Measurements from ENCODE around the gene LST1. TPM values are rescaled to one million over a fixed set of nuclear protein-coding genes. Genes with fewer than 3 reads are reported as not detected.

The LST1 gene
- total RNA-seq, 1 donor = not detected

DNA sequence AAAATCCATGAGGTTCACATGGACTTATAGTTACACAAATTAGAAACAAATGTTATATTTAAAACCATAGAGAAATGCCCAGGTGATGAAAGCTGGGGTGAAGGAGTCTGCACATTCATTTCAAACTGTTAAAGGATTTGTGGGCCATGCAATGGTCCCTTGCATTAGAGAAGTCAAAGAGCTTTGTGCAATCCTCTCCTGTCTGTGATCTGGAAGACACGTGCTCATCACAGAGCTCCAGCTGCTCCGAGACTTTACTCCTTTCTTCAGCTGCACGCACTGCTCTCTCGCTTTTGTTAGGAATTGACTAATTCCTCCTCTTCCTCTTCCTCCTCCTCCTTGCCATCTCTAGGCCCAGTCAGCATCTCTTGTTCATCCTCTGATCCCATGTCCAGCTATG, 24.9 kb downstream of the LST1 start:
- no peaks in the 10 kb centered on the region for H3K4me1 ChIP-seq (ENCODE audit: insufficient read depth, low read length)
- no peaks in the 10 kb centered on the region for H3K27me3 ChIP-seq (ENCODE audit: insufficient read depth, low read length)
- peak; percentile 78 for DNase-seq (ENCODE audit: insufficient read length, low spot score, missing footprints)
- no peaks in the 10 kb centered on the region for H3K9me3 ChIP-seq (ENCODE audit: low read depth, low read length)
- no peak overlapping the region for H3K4me2 ChIP-seq (ENCODE audit: insufficient read depth, low read length)
- no peak overlapping the region for H2AFZ ChIP-seq (ENCODE audit: low read length)
- H3K79me2 ChIP-seq (ENCODE audit: insufficient read depth, low read length) = no peaks in the 10 kb centered on the region
- no peak overlapping the region for H3K27ac ChIP-seq (ENCODE audit: low read depth, low read length)
- no peaks in the 10 kb centered on the region for H4K20me1 ChIP-seq (ENCODE audit: insufficient read depth, low read length)
- no peak overlapping the region for H3K4me3 ChIP-seq (ENCODE audit: insufficient read depth, low read length)
- H3K36me3 ChIP-seq (ENCODE audit: insufficient read depth, low read length) = no peaks in the 10 kb centered on the region
- no peak for TF ChIP-seq CTCF (IDR thresholded peaks at IDR 0.05; ENCODE audit: extremely low read depth, low read depth, low read length)

- no peak for TF ChIP-seq CTCF (IDR thresholded peaks at IDR 0.05; ENCODE audit: extremely low read depth, low read depth, low read length)
- H3K4me3 ChIP-seq (ENCODE audit: insufficient read depth, low read length) = no peak overlapping the region
- DNase-seq (ENCODE audit: insufficient read length, low spot score, missing footprints) = no peak
- no peaks in the 10 kb centered on the region for H3K36me3 ChIP-seq (ENCODE audit: insufficient read depth, low read length)
- no peaks in the 10 kb centered on the region for H3K4me1 ChIP-seq (ENCODE audit: insufficient read depth, low read length)
- no peaks in the 10 kb centered on the region for H4K20me1 ChIP-seq (ENCODE audit: insufficient read depth, low read length)
- H3K9me3 ChIP-seq (ENCODE audit: low read depth, low read length) = no peaks in the 10 kb centered on the region
- no peak overlapping the region for H2AFZ ChIP-seq (ENCODE audit: low read length)
- H3K79me2 ChIP-seq (ENCODE audit: insufficient read depth, low read length) = no peaks in the 10 kb centered on the region
- no peak overlapping the region for H3K4me2 ChIP-seq (ENCODE audit: insufficient read depth, low read length)
- no peak overlapping the region for H3K27ac ChIP-seq (ENCODE audit: low read depth, low read length)
- no peaks in the 10 kb centered on the region for H3K27me3 ChIP-seq (ENCODE audit: insufficient read depth, low read length)
These were observed 28.1 kb downstream of the LST1 start for GRCh38 chr6:31614075-31614619.

DNA sequence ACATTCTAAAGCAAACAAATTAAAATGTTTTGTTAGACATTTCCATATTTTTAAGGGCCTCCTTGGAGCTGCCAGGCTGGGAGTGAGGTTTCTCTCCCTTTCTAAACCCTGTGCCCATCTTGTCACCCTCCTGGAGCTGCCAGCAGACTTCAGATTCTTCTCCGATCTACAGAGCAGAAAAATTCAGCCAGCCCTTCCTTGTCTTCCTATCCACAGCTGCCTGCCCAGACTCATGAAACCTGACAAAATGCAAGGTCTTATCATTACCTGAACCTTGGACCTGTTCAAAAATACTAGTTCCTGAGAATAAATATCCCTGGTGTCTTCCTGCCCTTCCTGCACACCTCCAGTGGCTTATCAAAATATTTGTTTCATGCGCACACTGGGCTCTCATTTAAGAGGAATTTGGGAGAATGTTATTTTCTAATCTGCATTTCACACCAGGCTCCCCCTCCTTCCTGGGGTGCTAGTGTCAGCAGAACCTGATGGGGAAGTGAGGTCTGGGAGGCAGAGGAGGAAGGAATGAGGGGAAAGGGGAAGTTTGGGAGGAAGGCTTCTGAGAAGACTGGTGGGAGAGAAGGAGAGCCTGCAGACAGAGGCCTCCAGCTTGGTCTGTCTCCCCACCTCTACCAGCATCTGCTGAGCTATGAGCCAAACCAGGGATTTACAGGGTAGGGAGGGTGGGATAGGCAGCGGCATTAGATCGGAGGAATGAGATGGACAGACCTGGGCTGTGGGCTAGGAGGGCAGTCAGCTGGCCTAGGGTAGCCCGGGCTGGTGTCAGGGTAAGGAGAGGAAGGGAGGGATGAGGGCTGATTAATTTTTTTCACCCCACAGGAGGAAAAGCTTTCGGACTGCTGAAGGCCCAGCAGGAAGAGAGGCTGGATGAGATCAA, 28.9 kb downstream of the LST1 start, which contains the start of gene AIF1:
AIF1 (plus strand) TSS at position 551 of the 895 bp plus-strand sequence; CDS start at position 647, 96 bp downstream.
- no peaks in the 10 kb centered on the region for H4K20me1 ChIP-seq (ENCODE audit: insufficient read depth, low read length)
- peaks cover 3% of the 10 kb centered on the region for H3K4me1 ChIP-seq (ENCODE audit: insufficient read depth, low read length)
- no peaks in the 10 kb centered on the region for H3K9me3 ChIP-seq (ENCODE audit: low read depth, low read length)
- H3K27ac ChIP-seq (ENCODE audit: low read depth, low read length) = no peak within 1 kb of the TSS
- H3K4me3 ChIP-seq (ENCODE audit: insufficient read depth, low read length) = no peak within 1 kb of the TSS
- no peak for TF ChIP-seq CTCF (IDR thresholded peaks at IDR 0.05; ENCODE audit: extremely low read depth, low read depth, low read length)
- no peak within 1 kb of the TSS for H3K4me2 ChIP-seq (ENCODE audit: insufficient read depth, low read length)
- no peaks in the 10 kb centered on the region for H3K27me3 ChIP-seq (ENCODE audit: insufficient read depth, low read length)
- H3K79me2 ChIP-seq (ENCODE audit: insufficient read depth, low read length) = no peaks in the 10 kb centered on the region
- H2AFZ ChIP-seq (ENCODE audit: low read length) = no peak within 1 kb of the TSS
- no peaks in the 10 kb centered on the region for H3K36me3 ChIP-seq (ENCODE audit: insufficient read depth, low read length)
- DNase-seq (ENCODE audit: insufficient read length, low spot score, missing footprints) = peak; percentile 45

- Histone ChIP-seq H3K4me2 (ENCODE audit: insufficient read depth, low read length) (no peak overlapping the region), H3K27me3 (ENCODE audit: insufficient read depth, low read length) (no peaks in the 10 kb centered on the region), H2AFZ (ENCODE audit: low read length) (no peak overlapping the region), H3K27ac (ENCODE audit: low read depth, low read length) (no peak overlapping the region), H4K20me1 (ENCODE audit: insufficient read depth, low read length) (no peaks in the 10 kb centered on the region), H3K36me3 (ENCODE audit: insufficient read depth, low read length) (no peaks in the 10 kb centered on the region), H3K9me3 (ENCODE audit: low read depth, low read length) (no peaks in the 10 kb centered on the region), H3K79me2 (ENCODE audit: insufficient read depth, low read length) (peaks cover 2% of the 10 kb centered on the region), H3K4me1 (ENCODE audit: insufficient read depth, low read length) (peaks cover 3% of the 10 kb centered on the region), H3K4me3 (ENCODE audit: insufficient read depth, low read length) (no peak overlapping the region)
- DNase-seq (ENCODE audit: insufficient read length, low spot score, missing footprints) = peak; percentile 46
- TF ChIP-seq CTCF (IDR thresholded peaks at IDR 0.05; ENCODE audit: extremely low read depth, low read depth, low read length) = no peak
These were observed 29.7 kb downstream of the LST1 start for GRCh38 chr6:31615748-31616147.

All from osteoblast (primary cell).